Adrenal gland (tissue), 12 donors: ENCODE measurements around the gene TNNI3K. TPM values are rescaled to one million over a fixed set of nuclear protein-coding genes. Genes with fewer than 3 reads are reported as not detected.

Source experiments
- DNase-seq, 7 donors: peaks; one replicate each; pipeline ENCODE4 v3.0.0-alpha.2; 2019 to 2020
- H3K27ac ChIP-seq, 5 donors: fragments of 200-600 bp; sonication (generic) in 4 of 5; 1 replicate in 3 of 5; 2 replicates in 2 of 5; pipeline versions ENCODE4 v1.5.1 to v1.8.0; 2016 to 2020; ENCODE audit warnings: mild to moderate bottlenecking in 1 of 5
- H3K27me3 ChIP-seq: fragments of 200-600 bp; 2 replicates; pipeline ENCODE4 v1.8.0; 2021
- H3K36me3 ChIP-seq, 2 donors: fragments of 200-600 bp; replicated peaks in 1 of 2; 1 replicate in 1 of 2; 2 replicates in 1 of 2; pipeline versions ENCODE4 v1.5.1 to v1.8.0; 2018 to 2022
- H3K4me1 ChIP-seq, 2 donors: fragments of 200-600 bp; replicated peaks in 1 of 2; 1 replicate in 1 of 2; 2 replicates in 1 of 2; pipeline versions ENCODE4 v1.5.1 to v1.8.0; 2018 to 2021
- H3K4me3 ChIP-seq, 4 donors: fragments of 200-600 bp; sonication (generic) in 3 of 4; one replicate each; pipeline ENCODE4 v1.5.1; 2016 to 2018
- H3K9me3 ChIP-seq, 3 donors: fragments of 200-600 bp; sonication (generic) in 1 of 3; replicated peaks in 1 of 3; 1 replicate in 2 of 3; 2 replicates in 1 of 3; pipeline versions ENCODE4 v1.5.1 to v1.8.0; 2016 to 2021
- CTCF ChIP-seq, 6 experiments: fragments of 450-650 bp in 4 of 6; fragments of 200-600 bp in 2 of 6; sonication (generic) in 1 of 6; IDR thresholded peaks; 1 replicate in 5 of 6; 2 replicates in 1 of 6; pipeline versions ENCODE4 v1.5.1 to v1.8.0; 2016 to 2021; ENCODE audit warnings: antibody characterized with exemption in 6 of 6, mild to moderate bottlenecking in 2 of 6, moderate library complexity in 1 of 6
- POLR2A ChIP-seq, 2 donors: fragments of 450-650 bp; IDR thresholded peaks; one replicate each; pipeline ENCODE4 v1.6.1; 2017; ENCODE audit warnings: antibody characterized with exemption in 2 of 2, mild to moderate bottlenecking in 2 of 2, moderate library complexity in 1 of 2
- WGBS, 4 donors: extraction: QIAGEN DNeasy Blood & Tissue Kit in 2 of 4; methylation state at CpG; one replicate each; pipeline versions ENCODE4 v1.1.5 to v1.1.7; 2013 to 2017; 5-methylcytosine and 5-hydroxymethylcytosine counted together
- intact Hi-C, 2 donors: fragments of 100-400 bp; cut with DNase I; formaldehyde crosslinking; loops; one replicate each; pipeline versions ENCODE4 v1.14.1 to v1.15.0; 2022 to 2023
- polyA plus RNA-seq, 3 donors: library from polyadenylated mRNA; stranded (reverse); fragments of 200-250 nt in 2 of 3; fragments of 350-450 nt in 1 of 3; fragmentation: Illumina TruSeq in 1 of 3; extraction: RNeasy Lipid Tissue Mini Kit (QIAGEN cat#74804) in 1 of 3; gene quantifications; one replicate each; pipeline ENCODE4 v1.2.3, GENCODE V29; 2013 to 2014
- total RNA-seq, 9 donors: library from RNA; depleted of rRNA in 4 of 9; stranded (reverse); fragments of >200 nt in 4 of 9; fragments of 120-200 nt in 1 of 9; fragmentation: NEBNext Ultra II Directional in 1 of 9; extraction: Animal tissue kit (Norgen Biotek cat#: 25700) in 1 of 9; gene quantifications; one replicate each; pipeline versions ENCODE4 v1.1.0 to v1.2.4, GENCODE V29; 2013 to 2023
- donor health status: healthy with polysubstance abuse.
- donor health status: Bipolar disorder and iron deficiency.
- donor health status: DM: yes; HTN: yes; CAD: no.
- donor health status: DM: no; HTN: no; CAD: no.
- donor health status: DM: no; HTN: no; CAD: no.
- donor health status: DM: yes; HTN: yes; CAD: no.

TNNI3K gene
- total and polyA plus RNA-seq, 12 donors, result 0.88 to 7.9 (median 2.1) TPM

- no peak for DNase-seq
- WGBS, 4 donors, result 49 to 64% (median 62%) methylated on average over 2 of the region's 2 CpGs
- Histone ChIP-seq H3K4me1 (no peaks in the 10 kb centered on the region), H3K4me3 (no peak overlapping the region), H3K36me3 (no peaks in the 10 kb centered on the region), H3K27me3 (no peaks in the 10 kb centered on the region), H3K27ac (no peak overlapping the region), H3K9me3 (no peaks in the 10 kb centered on the region)
- TF ChIP-seq CTCF (IDR thresholded peaks at IDR 0.05) (no peak), POLR2A (IDR thresholded peaks at IDR 0.05) (no peak)
- intact Hi-C loops, result no loop called here
Observed at GRCh38 chr1:74363220-74363619, 128.0 kb downstream of the TNNI3K start.

- TF ChIP-seq CTCF (IDR thresholded peaks at IDR 0.05), result no peak
- Histone ChIP-seq H3K36me3 (no peaks in the 10 kb centered on the region), H3K27me3 (no peaks in the 10 kb centered on the region), H3K4me3 (no peak overlapping the region), H3K9me3 (no peaks in the 10 kb centered on the region), H3K4me1 (no peaks in the 10 kb centered on the region), H3K27ac (no peak overlapping the region)
- intact Hi-C loops, result no loop called here
- DNase-seq, result no peak
- WGBS, 4 donors, result 88 to 98% (median 96%) methylated on average over 1 of the region's 1 CpG
Observed at GRCh38 chr1:74367175-74367813, 132.1 kb downstream of the TNNI3K start.

GRCh38 chr1:74368335-74368734 lies 133.1 kb downstream of the TNNI3K start:
- Histone ChIP-seq H3K36me3 (no peaks in the 10 kb centered on the region), H3K4me3 (no peak overlapping the region), H3K9me3 (no peaks in the 10 kb centered on the region), H3K27ac (no peak overlapping the region), H3K27me3 (no peaks in the 10 kb centered on the region), H3K4me1 (no peaks in the 10 kb centered on the region)
- TF ChIP-seq CTCF (IDR thresholded peaks at IDR 0.05) (no peak), POLR2A (IDR thresholded peaks at IDR 0.05) (no peak)
- intact Hi-C loops, result no loop called here
- 88 to 92% (median 92%) methylated on average over 3 of the region's 3 CpGs for WGBS, 4 donors
- DNase-seq, result no peak

GRCh38 chr1:74375376-74375775 lies 140.2 kb downstream of the TNNI3K start:
- no peak overlapping the region for H3K27ac ChIP-seq
- H3K4me3 ChIP-seq, result no peak overlapping the region
- DNase-seq, result no peak
- H3K36me3 ChIP-seq, result no peaks in the 10 kb centered on the region
- no peaks in the 10 kb centered on the region for H3K4me1 ChIP-seq
- no peak for TF ChIP-seq CTCF (IDR thresholded peaks at IDR 0.05)
- no peak for TF ChIP-seq POLR2A (IDR thresholded peaks at IDR 0.05)
- H3K9me3 ChIP-seq, result no peaks in the 10 kb centered on the region
- intact Hi-C loops, result no loop called here
- H3K27me3 ChIP-seq, result no peaks in the 10 kb centered on the region
